Tibial nerve (tissue), 4 donors: Measurements from ENCODE around the gene GPR35.

Experiments
- EP300 ChIP-seq, 2 donors: sonication (generic); formaldehyde crosslinking; IDR thresholded peaks; one replicate each; pipeline ENCODE4 v1.6.1; 2017; ENCODE audit warnings: antibody characterized with exemption in 2 of 2, mild to moderate bottlenecking in 1 of 2
- POLR2A ChIP-seq, 2 donors: fragments of 450-650 bp; IDR thresholded peaks; one replicate each; pipeline ENCODE4 v1.6.1; 2017; ENCODE audit warnings: antibody characterized with exemption in 2 of 2, mild to moderate bottlenecking in 2 of 2, moderate library complexity in 2 of 2
- TF ChIP-seq, protein P1 (sequence below), 5 experiments: fragments of 200-600 bp in 3 of 5; fragments of 450-650 bp in 2 of 5; sonication (generic) in 3 of 5; IDR thresholded peaks; one replicate each; pipeline ENCODE4 v1.5.1; 2016 to 2019; ENCODE audit warnings: antibody characterized with exemption in 5 of 5, mild to moderate bottlenecking in 3 of 5, moderate library complexity in 2 of 5

DNA sequence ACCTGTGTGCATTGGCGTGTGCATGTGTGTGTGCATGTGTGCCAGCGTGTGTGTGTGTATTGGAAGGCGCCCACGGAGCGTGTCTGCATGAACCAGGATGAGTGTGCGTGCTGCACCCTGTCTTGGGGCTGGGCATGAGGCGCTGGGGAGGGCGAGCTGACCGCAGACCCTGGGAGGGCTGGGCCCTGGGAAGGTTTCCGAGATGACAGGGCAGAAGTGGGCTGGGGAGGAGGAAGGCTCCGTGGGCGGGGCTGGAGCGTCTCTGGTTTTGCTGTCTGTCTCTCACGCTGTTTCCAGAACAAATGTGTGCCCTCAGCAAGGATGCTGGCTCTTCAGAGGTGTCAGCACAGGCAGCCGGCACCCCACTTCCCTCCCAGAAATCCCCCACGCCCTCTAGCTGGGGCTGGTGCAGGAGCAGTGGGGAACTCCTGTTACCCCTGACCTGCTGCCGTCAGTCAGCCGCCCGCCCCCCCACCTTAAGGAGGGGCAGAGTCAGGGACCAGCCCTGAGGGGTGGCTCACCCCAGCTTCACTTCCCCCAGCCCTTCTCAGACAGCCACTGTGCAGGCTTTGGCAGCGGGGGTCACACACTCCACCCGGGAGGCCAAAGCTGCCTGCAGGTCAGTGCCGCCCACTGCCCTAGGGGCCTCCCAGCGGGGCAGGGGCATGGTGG, at the start of gene GPR35:
- no peak for TF ChIP-seq POLR2A (IDR thresholded peaks at IDR 0.05)
- TF ChIP-seq, protein P1, sequence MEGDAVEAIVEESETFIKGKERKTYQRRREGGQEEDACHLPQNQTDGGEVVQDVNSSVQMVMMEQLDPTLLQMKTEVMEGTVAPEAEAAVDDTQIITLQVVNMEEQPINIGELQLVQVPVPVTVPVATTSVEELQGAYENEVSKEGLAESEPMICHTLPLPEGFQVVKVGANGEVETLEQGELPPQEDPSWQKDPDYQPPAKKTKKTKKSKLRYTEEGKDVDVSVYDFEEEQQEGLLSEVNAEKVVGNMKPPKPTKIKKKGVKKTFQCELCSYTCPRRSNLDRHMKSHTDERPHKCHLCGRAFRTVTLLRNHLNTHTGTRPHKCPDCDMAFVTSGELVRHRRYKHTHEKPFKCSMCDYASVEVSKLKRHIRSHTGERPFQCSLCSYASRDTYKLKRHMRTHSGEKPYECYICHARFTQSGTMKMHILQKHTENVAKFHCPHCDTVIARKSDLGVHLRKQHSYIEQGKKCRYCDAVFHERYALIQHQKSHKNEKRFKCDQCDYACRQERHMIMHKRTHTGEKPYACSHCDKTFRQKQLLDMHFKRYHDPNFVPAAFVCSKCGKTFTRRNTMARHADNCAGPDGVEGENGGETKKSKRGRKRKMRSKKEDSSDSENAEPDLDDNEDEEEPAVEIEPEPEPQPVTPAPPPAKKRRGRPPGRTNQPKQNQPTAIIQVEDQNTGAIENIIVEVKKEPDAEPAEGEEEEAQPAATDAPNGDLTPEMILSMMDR (IDR thresholded peaks at IDR 0.05) = no peak
- TF ChIP-seq EP300 (IDR thresholded peaks at IDR 0.05) = no peak
